ENCODE results near the gene C21orf91.

GRCh38 chr21:17783003-17783402 is 36.2 kb downstream of the C21orf91 start:
- TF ChIP-seq SIN3A (IDR thresholded peaks at IDR 0.05; ENCODE audit: borderline replicate concordance, insufficient read depth, low read length) (no peak), TAF1 (IDR thresholded peaks at IDR 0.05; ENCODE audit: borderline replicate concordance, insufficient read depth, low read length) (no peak), POLR2AphosphoS5 (IDR thresholded peaks at IDR 0.05; ENCODE audit: low read depth, low read length) (no peak), FOXP2 (optimal IDR thresholded peaks at IDR 0.05; ENCODE audit: borderline replicate concordance, extremely low read depth, extremely low read length, insufficient read depth) (no peak)
